Stimulated activated CD4-positive, alpha-beta T cell treated with anti-CD3 and anti-CD28 coated beads, Interleukin-1b, Interleukin-23, amount 100 ng/mL, for 24 hours (primary cell): ENCODE measurements around the gene PLCXD3.

Experiments used
- DNase-seq, 4 experiments: peaks; one replicate each; pipeline ENCODE4 v3.0.0-alpha.2; 2020; ENCODE audit warnings: low read depth in 4 of 4, low spot score in 1 of 4

PLCXD3 gene

DNA sequence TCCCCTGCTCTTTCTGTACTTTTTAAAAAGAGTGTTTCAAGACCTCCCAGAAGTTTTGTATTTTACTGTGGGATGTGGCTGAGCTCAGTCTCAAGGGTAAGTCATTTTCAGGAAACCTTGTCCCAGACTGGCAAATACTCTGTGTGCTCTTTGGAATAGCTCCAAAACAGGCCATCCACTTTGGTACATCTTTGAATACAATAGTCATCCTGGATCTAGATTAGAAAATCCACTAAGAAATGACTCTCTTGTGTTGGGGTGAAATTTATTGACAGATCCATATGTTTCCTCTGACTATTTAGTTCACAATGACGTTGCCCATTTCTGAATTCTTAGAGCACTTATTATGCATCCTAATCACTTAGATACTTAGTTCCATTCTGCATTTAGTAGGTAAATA, 95.2 kb downstream of the PLCXD3 start:
- no peak for DNase-seq

DNA sequence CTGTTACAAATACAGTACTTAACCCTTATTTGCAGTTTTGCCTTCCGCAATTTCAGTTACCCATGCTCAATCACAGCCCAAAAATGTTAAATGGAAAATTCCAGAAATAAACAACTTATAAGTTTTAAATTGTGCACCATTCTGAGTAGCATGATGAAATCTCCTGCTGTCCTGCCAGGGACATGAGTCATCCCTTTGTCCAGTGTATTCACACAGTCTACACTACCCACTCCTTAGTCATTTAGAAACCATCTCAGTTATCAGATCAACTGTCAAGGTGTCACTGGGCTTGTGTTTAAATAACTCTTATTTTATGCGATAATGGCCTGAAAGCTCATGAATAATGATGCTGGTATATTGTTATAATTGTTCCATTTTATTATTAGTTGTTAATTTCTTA, 95.8 kb downstream of the PLCXD3 start:
- no peak for DNase-seq

DNA sequence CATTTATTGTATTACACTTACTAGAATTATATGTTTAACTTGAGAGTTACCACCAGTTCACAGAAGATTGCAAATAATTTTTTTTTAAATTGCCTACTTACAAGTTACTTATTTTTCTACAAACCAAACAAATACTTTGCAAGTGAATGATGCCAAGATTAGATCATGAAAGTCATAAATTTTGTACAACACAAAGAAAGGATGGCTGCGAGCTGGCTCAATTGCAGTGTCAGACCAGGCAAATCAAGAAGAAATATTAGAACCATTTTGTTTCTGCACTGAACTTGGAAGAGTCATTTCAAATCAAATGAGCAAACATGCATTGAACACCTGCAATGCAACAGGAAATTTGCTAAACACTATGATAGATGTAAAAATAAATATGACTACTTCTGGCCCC, 97.3 kb downstream of the PLCXD3 start:
- DNase-seq = no peak

DNA sequence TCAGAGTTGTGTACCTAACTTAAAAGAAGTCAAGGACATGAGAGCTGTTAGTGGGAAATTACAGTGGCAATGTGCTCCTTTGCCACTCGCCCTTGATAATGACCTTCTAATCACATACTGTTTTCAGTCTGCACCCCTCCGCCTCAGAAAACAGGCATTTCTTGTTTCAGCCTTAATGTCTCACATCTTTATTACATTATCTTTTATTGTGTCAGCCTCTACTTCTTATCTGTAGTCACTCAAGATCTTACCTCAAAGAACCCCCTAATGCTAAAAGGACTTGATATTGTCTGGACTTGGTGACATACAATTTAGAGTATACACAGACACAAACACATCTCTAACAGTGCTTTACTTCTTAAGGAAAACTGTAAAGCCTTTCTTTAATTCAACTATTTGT, 97.9 kb downstream of the PLCXD3 start:
- no peak for DNase-seq

DNA sequence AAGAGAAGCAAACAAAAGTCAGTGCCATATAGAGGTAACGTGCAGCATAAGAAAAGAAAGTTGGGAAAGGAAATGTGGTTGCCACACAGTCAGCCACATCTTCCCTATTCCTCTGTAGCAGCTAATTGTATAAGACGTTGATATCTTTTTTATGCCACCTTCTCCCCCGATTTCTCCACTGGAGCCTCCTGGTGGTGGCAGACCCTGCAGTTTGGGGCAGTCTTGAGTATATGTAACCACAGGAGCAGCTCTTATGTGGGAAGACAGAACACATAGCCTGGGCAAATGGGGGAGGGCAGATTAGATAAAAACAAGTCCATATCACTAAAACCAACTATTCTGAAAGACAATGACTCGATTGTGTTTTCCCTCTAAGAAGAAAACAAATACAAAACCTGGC, 99.7 kb downstream of the PLCXD3 start:
- no peak for DNase-seq

DNA sequence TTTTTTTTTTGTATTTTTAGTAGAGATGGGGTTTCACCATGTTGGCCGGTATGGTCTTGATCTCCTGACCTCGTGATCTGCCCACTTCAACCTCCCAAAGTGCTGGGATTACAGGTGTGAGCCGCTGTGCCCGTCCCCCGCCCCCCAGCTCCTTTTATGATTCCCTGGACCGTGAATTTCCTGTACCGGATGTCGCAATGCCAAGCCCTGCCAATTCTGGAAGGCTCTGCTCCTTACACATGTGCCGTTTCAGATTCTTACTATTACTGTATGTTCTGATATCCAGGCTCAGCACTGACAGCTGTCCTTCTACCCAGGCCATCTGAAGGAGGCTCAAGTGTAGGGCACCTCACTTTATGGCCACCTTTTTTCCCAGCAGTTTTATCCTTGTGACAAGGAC, 100.1 kb downstream of the PLCXD3 start:
- no peak for DNase-seq

DNA sequence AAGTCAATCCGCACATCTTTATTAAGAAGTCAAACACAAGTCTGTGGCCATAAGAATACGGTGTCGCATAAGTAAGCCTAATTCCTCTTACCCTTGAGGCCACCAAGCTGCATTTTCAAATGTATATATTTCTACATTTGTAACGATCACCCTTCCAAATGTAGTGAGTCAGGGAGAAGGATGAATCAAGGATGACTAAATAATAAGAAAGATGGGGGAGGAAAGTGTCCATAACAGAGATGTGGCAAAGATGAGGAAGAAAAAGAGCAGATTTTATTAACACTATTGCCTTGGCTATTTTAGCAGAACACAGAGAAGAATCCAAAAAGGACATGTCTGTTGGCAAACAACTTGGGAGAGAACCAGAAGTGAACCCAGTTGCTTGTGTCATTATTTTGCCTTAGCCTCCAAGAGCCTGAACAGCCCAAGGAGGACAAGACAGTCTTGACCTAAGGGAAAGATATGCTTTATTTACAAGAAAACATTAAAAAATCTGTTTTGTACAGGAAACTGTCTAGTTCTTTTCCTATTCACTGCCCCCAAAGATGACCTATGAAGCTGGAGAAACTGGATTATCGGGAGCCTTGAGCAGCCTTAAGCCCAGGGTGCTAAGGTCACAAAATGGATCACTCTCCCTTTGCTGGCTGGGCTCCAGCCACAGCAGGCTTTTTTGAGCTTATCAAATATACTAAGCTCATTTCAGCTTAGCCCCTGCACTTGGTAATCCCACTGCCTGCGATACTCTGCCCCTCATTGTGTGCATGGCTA, 101.5 kb downstream of the PLCXD3 start:
- DNase-seq = no peak

DNA sequence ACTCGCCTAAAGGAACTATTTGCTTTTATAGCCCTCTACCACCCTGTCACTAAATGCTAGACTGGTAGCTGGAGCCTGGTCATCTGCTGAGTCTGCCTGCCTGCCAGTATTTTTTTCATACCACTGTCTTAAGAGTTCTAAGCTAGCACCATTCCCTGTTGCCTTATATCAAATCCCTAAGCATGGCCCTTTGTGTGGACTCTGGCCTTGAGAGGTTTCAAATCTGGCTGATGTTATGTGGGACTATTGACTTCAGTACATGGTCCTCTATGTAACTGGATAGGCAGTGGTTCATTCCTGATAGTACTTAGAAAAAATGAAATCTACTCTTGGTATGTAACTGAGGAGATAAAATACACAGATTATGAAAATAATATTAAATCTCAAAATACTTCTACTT, 103.5 kb downstream of the PLCXD3 start:
- no peak for DNase-seq

DNA sequence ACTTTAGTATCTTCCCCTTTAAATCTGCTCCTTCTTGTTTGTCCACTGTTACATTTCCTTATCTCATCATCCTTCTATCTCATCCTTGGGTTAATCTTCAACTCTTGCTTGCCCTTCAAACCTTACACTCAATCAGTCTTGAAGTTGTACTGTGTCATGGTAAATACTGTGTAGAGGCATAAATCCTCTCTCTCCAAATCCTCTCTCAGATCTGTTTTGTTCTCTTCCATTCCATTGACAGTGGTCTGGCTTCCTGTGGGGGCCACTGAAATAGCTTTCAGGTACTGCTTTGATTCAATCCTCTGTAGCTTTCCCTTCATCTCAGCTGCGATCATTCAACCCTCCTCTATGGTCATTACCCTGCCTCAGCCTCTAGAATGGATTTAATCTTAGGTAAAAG, 104.0 kb downstream of the PLCXD3 start:
- no peak for DNase-seq

DNA sequence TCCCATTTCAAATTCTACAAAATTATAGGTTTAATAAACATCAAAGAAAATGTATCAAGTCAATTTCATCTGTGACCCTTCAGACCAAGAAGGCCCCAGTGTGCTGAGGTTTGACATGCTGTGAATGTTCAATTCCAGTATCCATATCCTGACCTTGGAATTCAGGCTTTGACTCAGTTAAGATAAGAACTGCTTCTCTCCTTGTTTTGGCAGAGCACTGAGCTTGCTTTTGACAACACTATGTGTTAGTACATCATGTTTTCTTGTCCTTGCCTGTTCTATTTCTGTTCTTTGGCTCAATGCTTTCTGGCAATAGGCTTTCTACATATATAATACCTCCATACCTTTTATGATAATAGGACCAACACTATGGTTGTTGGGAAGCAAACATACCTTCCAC, 105.6 kb downstream of the PLCXD3 start:
- no peak for DNase-seq

DNA sequence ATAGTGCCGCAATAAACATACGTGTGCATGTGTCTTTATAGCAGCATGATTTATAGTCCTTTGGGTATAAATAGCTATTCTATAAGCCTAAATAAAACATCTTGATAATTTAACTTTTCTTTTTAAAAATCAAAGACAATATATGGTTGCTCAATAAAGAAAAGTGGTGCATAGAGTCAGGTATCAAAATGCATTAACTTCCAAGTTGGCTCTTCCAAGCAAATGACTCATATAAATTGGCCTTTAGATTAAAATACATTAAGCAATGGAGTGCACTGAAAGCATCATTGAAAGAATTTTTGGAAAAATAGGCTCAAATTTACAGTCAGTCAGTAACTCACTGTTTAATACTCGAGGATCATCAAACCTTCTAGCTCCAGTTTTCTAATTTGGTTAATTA, 106.6 kb downstream of the PLCXD3 start:
- no peak for DNase-seq

DNA sequence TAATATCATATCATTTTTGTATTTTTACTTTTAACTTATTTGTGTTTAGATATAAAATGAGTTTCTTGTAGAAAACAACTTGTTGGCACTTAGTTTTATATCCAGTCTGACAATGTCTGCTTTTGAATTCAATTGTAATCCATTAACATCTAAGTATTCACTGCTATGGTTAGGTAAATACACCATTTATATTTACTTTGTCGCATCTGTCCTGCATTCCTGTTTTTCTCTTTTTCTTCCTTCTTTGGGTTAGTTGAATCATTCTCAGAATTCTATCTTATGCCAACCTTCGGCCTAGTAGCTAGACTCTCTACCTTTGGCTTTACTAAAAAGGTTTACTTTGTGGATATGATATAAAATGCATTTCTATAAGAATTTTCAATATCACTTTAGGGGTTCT, 107.6 kb downstream of the PLCXD3 start:
- no peak for DNase-seq

DNA sequence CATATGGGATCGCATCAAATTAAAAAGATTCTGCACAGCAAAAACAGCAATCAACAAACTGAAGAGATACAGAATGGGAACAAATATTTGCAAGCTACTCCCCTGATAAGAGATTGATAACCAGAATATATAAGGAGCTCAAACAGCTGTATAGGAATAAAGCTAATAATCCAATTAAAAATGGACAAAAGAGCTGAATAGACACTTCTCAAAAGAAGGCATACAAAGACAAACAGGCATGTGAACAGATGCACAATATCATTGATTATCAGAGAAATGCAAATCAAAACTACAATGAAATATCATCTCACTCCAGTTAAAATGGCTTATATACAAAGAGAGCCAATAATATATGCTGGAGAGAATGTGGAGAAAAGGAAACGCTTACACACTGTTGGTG, 110.6 kb downstream of the PLCXD3 start:
- DNase-seq = no peak

DNA sequence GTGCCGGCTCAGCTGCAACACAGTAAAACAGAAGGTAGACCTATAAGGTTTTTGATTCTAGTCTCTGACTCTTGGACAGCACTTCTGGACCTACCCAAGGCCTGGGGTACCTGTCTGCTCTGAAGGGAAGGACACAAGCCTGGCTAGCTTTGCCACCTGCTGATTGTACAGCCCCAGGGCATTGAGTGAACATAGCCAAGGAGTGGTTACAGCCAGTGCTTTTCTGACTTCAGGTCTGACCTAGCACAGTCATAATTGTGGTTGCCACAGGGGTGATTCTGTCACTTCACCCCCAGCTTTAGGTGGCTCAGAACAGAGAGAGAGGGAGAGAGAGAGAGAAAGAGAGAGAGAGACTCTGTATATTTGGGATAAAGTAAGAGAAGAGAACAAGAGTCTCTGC, 118.4 kb downstream of the PLCXD3 start:
- no peak for DNase-seq

DNA sequence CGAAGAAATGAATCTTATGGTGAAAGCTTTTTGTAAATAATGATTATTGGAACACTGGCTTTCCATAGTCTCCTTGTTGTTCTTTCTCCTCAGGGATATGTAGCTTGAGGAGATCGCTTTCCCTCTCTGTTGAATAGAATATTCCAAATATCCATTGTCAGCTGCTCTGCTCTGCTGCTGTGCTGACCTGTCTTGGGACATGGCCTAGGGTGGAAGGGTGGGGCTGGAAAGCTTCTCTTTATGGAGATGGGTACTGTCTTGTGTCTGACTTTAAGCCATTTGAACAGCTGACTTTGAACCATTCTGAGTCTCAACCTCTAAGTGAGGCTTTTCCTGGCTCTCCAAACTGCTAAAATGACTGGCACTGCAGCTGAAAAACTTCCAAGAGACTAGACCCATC, 135.8 kb downstream of the PLCXD3 start:
- no peak for DNase-seq

DNA sequence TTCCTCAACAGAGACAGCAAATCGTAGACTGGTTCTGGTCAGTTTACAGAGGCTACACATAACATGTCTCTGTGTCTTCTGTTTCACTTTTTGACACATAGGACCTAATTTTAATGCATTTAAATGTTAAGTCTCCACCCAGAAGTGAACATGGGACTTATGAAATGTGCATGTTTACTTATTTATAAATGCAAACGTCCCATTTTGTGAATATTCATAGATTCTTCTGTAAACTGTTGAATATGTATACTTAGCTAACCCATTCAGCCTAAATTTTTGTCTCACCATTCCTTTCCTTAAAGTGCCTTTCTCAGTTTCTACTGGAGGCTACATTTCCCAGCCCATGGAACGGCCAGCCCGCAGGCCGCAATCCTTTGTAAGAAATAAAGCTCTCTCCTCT, 137.2 kb downstream of the PLCXD3 start:
- no peak for DNase-seq

DNA sequence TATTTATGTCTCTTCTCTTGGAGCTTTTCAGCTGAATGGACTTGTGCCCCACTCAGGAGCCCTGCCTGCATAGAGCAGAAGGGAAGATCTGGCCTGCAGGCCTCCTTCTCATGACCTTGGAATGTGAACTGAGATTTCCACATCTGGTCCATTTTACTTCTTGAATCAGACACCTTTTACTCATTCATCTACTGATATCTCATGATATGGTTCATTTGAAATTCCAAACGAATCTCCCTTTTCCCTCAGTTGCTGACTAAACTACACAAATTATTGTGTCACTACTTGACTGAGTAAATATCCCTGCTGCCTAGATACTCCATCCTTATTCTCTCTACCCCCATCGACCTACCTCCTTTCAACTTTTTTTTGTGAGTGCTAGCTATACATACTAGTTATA, 138.7 kb downstream of the PLCXD3 start:
- DNase-seq = no peak

DNA sequence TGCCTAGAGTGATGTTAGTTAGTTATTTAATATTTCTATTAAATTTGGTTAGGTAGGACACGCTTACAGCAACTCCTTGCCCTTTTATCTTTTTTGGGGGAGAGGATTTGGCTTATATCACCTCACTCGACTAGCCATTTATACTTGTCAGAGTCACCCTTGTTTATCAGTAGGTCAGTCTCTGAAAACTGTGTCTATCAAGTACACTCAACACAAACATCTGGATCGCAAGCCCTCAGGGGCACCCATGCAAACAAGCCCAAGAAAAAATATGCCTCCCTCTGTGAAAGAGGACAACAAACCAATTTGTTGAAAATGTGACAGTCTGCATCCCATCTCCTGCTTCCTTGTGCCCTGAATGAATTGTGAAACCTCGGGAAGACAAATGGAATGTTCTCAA, 139.9 kb downstream of the PLCXD3 start:
- no peak for DNase-seq

DNA sequence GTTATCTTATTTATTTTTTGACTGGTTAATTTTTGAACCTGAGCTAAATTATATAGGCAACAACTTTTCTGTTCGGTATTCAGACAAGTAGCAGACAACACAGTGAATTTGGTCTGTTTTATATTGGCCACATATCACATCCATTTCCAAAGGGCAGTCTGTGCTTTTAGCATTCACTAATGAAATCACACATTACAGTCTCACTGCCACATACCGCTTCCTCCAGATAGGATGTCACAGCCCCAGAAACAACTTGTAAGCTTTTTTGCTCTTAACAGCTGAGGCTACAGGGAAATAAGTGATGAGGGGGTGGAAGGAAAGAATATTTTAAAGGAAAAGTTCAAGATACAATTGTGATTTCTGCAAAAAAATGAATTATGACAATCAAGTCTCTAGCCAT, 140.6 kb downstream of the PLCXD3 start:
- no peak for DNase-seq

DNA sequence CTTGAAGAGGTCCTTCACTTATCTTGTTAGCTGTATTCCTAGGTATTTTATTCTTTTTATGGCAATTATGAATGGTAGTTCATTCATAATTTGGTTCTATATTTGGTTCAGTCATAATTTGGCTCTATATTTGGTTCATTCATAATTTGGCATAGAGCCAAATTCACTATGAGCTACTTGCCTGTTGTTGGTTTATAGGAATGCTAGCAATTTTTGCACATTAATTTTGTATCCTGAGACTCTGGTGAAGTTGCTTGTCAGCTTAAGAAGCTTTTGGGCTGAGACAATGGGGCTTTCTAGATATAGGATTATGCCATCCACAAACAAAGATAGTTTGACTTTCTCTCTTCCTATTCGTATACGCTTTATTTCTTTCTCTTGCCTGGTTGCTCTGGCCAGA, 142.2 kb downstream of the PLCXD3 start:
- no peak for DNase-seq

DNA sequence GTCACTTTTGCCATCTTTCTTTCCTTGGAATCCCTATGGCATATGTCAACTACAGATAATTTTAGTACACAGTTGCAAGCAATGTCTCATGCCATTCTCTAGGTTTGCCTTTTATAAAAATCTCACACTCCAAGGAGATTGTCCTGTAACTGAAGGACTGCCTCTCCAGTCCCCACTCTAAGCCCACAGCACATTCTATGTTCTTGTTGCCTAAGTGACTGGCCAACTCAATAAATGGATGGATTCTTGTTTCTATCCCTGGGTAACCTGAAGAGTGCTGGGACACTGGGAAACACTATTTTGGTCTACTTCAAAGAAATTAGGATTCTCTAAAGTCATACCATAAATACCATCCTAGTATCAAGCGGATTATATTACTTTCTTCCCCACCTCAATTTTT, 145.0 kb downstream of the PLCXD3 start:
- no peak for DNase-seq

DNA sequence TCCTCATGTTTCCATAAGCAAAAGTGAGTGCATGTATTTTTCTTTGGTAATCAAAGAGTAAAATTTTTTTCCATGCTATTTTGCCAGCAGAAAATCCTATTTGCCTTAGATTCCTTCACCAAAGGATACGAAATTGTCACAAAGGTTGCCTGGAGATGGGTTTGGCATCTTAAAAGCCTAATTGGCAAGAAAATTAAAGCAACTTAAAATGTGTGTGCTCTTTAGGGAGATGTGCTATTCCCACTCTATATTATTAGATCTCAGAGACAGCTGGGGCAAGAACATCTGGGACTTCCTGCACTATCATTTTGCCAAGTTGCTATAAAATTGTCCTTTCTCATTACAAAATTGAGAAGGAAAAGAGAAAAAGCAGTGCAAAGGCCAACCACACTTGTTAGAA, 146.1 kb downstream of the PLCXD3 start:
- no peak for DNase-seq

DNA sequence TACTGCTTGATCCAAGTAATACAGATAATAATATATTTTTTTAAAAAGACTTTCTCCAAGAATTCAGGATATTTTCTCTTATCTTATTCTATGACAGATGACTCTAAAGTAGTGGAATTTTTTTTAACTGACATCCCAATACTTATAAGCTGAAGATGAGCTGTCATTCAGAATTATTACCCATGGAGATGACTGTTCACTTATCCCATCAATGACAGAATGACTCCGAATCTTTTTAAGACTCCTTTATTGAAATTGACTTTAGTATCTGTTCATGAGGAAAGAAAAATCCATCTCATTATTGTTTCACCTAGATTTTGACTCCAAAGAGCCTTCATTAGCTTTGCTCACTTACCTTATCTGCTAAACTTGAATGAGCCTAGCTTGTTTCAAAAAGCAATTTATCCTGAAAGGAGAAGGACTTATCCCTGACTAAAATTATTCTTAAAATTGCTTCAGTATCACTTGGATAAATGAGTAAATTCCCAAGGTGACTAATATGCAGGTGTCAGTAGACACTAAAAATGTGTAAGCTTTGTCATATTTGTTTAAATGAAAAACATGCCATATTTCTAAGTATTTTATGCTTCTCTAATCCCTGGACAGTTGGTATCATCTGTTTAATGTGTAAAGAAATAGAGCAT, 146.9 kb downstream of the PLCXD3 start:
- DNase-seq = no peak
